ENCODE data around the gene C3orf80.
A peak's percentile ranks its signal among the peaks of the same experiment; 100 is the strongest.
"Not testable (repeated sequence)": the region's sequence is repeated elsewhere in the genome, so short reads cannot be mapped to it uniquely, and the experiment has no call there.

Gene C3orf80

GRCh38 chr3:160225176-160226025 is at the start of gene C3orf80:
TSS of gene C3orf80 (plus strand) at chr3:160225422. CDS start at chr3:160225636, 214 bp downstream.
- peak in 1 of 2 donors; percentile 26 for DNase-seq

DNA sequence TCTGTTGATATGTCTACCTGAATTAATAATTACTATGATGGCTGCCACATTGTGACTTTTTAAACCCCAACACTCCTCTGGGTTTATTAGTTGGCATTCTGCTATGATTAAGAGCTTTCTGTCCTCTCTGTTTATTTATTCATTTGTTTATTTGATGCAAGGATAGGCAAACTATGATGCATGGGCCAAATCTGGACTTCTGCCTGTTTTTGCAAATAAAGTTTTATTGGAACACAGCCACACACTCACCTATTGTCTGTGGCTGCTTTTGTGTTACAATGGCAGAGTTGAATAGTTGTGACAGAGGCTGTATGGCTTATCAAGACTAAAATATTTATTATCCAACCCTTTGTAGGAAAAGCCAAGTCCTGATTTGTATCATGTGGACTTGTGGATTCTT is 48.3 kb upstream of the C3orf80 start:
- DNase-seq, result no peak

GRCh38 chr3:160178661-160179060 is 46.6 kb upstream of the C3orf80 start:
- DNase-seq, result not testable (repeated sequence)

DNA sequence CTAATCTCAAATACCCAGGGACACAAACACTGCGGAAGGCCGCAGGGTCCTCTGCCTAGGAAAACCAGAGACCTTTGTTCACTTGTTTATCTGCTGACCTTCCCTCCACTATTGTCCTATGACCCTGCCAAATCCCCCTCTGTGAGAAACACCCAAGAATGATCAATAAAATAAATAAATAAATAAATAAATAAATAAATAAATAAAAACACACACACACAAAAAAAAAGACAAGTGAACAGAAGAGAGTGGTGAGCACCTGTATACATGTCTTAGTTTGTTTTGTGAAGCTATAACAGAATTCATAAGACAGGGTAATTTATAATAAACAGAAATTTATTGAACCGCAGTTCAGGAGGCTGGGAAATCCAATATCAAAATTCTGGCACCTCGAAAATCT is 45.8 kb upstream of the C3orf80 start:
- not testable (repeated sequence) for DNase-seq

DNA sequence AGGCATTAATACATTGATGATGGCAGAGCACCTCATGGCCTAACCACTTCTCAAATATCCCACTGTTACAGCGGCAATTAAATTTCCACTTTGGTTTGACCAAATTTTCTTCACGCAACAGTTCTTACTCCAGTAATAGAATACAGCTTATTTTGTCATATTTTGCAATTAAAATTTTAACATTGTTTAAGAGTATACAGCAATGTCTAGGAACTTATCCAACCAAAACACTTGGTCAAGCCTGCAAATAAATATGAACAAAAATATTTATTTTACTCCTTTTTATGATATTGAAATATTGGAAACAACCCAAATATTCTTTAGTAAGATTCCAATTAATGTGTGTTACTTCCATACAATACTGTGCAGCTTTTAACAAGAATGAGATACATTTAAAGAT is 45.3 kb upstream of the C3orf80 start:
- DNase-seq, result no peak

- DNase-seq, result peak; percentile 14 to 24
Observed at GRCh38 chr3:160180581-160181216, 44.5 kb upstream of the C3orf80 start.

- DNase-seq, result peak; percentile 72 to 82
Observed at GRCh38 chr3:160183345-160184076, 41.7 kb upstream of the C3orf80 start.

DNA sequence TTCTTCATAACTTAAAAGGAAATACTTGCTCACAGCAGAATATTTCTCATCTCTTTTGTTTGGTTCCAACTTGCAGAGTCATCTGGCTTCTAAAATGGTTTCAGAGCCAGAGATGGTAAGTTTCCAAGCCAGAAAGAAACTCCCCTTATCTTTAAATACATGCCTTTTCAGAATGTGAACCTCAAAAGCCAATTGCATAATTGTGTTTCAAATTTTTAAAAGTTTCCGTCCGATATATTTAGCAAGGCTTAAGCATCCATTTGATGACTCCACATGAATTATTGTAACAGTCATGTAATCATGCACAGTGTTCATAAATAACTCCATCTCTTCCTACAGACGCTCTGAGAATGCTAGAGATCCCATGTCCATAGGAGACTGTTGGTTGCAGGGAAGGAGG is 40.6 kb upstream of the C3orf80 start:
- peak; percentile 35 to 79 for DNase-seq

GRCh38 chr3:160185751-160186150 is 39.5 kb upstream of the C3orf80 start:
- DNase-seq, result no peak

DNA sequence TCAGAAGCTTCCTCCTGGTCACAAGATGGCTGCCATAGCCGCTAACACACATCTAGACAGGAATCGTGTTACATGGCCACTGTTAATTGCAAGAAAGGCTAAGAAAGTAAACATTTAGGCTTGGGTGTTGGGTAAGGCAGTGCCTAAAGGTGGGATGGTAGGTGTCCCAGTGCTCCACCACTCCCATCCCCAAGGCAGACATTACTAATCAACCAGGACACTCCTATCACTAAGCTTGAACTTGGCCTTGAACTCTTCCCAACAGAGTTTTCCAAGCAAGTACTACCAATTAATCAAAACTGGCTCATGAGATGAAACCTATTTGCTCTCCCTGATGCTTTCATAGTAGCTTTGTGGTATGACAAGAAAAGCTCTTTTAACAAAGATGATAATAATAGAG is 37.9 kb upstream of the C3orf80 start:
- no peak for DNase-seq

- no peak for DNase-seq
Observed at GRCh38 chr3:160192310-160193029, 32.8 kb upstream of the C3orf80 start.

GRCh38 chr3:160193644-160194192 is 31.5 kb upstream of the C3orf80 start:
- DNase-seq, result no peak

GRCh38 chr3:160194438-160194837 is 30.8 kb upstream of the C3orf80 start:
- DNase-seq, result no peak

DNA sequence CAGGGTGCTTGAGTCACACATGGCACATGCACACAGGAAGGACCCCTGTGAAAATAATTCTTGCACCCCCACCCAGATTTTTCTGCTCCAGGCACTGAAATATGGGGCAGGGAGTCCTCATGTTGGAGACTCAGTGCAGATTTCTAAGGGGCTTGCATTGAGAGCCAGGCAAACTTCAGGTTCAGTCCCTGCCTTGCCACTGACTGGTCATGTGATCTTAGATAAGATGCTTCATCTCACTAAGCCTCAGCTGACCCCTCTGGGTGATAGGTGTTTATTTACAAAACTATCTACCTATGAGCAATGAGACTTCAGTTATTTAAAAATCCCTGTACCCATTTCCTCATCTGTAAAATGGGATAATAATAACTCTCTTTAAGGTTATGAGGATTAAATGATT is 30.1 kb upstream of the C3orf80 start:
- no peak for DNase-seq

DNA sequence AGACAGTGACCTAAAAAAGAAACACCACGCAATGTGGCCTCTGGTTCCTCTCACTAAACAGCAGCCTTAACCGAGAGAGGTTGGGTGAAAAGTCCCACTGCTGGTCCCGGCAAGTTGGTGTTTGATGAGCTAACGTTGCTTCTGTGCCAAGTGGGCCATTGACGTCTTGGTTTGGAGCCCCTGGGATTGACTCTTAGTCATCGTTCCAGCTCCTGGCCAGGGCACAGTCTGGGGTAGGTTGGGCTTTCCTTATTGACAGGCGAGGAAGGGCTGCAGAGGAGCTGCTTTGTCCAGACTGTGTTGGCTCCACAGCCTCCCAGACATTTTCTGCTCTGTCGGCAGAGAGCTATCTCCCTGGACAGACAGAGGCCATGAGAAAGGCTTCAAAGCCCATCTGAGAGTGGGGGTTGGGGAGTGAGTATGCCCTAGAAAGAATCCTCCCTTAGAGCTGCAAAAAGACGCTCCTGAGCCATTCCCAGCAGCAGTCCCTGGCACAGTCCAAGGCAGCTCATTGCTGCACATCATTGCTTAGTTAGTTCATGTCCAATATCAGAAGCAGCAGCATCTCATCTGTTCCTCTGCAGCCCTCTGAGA is 28.6 kb upstream of the C3orf80 start:
- no peak for DNase-seq

- DNase-seq, result no peak
Observed at GRCh38 chr3:160199108-160199507, 26.1 kb upstream of the C3orf80 start.

GRCh38 chr3:160200353-160200752 is 24.9 kb upstream of the C3orf80 start:
- no peak for DNase-seq

DNA sequence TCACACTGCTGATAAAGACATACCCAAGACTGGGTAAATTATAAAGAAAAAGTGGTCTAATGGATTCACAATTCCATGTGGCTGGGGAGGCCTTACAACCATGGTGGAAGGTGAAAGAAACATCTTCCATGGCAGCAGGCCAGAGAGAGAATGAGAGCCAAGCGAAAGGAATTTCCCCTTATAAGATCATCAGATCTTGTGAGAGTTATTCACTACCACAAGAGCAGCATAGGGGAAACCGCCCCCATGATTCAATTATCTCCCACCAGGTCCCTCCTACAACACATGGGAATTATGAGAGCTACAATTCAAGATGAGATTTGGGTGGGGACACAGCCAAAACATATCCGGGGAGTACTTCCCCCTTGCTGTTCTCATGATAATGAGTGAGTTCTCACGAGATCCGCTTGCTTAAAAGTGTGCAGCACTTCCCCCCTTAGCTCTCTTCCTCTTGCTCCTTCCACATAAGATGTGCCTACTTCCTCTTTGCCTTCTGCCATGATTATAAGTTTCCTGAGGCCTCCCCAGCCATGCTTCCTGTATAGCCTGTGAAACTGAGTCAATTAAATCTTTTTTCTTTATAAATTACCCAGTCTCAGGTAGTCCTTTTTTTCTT is 20.7 kb upstream of the C3orf80 start:
- peak; percentile 50 to 54 for DNase-seq

GRCh38 chr3:160205606-160206005 is 19.6 kb upstream of the C3orf80 start:
- no peak for DNase-seq

DNA sequence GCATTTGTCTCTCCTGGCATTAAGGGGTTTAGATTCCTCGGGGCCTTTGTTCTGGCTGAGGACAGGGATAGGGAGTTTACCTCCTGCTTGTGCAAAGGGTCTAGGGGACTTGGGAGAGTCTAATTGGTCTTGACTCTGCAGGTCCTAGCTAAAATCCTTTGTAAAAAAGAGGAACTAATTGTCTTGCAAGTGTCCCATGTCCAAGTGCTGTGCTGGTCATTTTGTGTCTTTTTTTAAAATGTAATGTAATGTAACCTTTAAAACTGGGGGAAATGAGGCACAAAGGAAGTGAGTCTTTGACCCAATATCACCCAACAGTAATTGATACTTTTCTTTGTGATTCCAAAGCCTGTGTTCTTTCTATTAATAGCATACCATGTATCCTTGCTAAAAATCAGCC is 14.9 kb upstream of the C3orf80 start:
- peak in 1 of 2 donors; percentile 30 for DNase-seq

DNA sequence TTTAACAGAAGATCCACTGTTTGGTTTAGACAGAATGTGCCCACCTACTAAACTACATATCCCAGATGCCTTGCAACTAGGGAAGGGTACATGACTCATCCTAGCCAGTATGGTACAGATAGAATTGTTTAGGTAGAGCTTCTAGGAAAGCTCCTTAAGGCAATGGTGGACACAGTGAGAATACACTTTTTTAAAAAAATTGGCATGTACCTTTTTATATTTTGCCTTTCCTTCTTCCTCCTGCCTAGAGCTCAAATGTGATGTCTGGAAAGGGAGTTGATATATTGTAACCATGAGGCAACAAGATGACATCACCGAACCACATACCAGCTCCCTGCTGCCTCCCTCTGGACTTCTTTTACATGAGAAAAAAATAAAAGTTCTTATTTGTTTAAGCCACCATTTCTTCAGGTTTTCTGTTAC is 14.4 kb upstream of the C3orf80 start:
- DNase-seq, result peak; percentile 70 to 77

DNA sequence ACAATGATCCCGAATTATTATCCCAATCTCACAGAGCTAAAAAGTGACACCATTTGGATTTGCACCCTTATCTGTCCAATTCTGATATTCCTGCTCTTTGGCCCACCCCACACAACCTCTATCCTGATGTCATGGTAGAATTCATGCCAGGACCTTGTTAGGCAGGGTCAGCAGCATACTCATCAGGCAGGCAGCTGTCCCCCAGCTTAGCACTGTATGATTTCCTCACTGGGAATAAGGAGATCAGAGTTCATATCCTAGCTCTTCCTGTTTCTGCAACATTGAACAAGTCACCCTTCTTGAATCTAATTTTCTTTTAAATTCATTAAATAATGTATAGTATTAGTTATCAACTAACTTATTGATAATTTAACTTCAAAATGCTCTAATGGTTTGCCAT is 12.0 kb upstream of the C3orf80 start:
- DNase-seq, result no peak
